CD4-positive, alpha-beta T cell treated with Interleukin-4 for 4 hours (primary cell): Measurements from ENCODE around the gene CTSH.

ENCODE experiments used
- DNase-seq: peaks from one replicate; pipeline ENCODE4 v3.0.0-alpha.2; 2020

Gene CTSH

DNA sequence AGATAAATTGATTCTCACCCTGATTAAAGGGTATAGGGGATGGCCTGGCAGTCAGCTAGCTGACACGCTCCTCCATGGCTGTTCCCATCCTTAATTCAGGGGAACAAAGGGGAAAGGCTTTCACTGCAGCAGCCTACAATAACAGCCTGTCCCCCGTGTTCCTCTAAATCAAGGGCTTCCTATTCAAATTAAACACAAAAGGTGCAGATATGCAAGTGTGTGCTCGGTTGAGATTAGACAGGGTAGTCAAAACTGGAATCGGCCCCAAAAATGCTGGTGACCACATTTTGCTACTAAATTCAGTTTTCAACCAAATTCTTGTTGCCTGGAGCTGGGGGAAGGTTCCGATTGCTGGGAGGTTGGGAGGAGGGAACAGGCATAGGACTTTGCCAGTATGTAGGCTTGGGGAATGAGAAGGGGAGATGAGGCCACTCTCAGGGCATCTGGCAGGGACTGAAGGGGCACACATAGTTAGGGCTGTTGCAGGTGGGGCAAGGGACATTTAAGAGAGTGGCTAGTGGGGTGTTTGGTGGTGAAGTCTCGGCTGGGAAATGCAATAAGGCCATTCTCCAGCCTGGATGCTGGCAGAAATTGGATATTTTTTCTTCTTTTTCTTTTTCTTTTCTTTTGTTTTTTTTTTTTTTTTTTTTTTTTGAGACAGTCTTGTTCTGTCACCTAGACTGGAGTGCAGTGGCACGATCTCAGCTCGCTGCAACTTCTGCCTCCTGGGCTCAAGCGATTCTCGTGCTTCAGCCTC lies 32.9 kb upstream of the CTSH start:
- DNase-seq, result no peak

DNA sequence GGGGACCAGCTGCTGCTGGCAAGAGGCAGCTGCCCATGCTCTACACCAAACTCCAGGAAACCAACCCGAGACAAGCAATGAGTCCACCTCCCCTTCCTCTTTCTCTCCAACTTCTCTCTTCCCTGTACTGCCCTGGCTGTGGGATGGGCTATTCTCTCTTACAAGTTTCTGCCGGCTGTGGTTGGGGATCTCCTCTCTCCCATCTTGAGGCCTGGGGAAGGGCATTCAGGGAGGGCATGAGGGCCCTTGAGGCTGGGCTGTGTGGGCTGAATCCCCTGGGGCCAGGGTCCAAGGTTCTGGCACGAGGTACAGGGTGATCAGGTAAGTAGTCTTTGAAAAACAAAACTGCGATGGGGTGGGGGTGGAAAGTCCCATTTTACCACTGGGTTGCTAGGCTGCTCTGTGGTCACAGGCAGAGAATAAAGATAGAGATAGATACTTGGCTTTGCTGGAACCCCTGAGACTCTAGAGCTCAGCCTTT lies 32.3 kb upstream of the CTSH start:
- no peak for DNase-seq

GRCh38 chr15:78976691-78977090 lies 31.8 kb upstream of the CTSH start:
- no peak for DNase-seq

DNA sequence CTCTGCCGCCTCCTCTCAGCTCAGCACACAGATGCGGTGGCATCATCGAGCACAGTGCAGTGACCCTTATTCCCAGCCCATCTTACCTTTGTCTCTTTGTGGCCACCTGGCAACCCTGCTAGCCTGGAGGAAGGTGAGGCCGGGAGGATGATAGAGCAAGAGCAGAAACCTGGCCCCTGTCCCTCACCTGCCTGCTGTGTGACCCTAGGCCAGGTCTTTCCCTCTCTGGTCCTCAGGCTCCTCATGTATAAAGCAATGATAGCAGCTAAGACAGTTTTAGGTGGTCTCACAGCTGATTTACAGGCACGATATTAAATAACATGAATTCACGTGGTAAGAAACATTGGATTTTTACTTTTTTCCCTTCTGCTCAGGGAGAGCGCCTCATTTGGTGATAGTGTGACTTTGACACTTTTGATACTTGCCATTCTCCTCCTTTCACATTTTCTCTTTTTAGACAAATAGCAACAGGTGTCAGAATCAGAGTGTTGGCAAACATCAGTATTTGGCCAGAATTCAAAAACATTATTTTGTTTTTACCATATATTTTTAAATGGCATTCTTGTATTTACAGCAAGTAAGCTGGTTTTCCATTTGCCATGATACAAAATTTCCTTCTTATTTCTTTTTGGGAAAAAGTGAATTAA lies 29.5 kb upstream of the CTSH start:
- DNase-seq, result no peak

GRCh38 chr15:78969687-78970349 lies 25.0 kb upstream of the CTSH start:
- no peak for DNase-seq

DNA sequence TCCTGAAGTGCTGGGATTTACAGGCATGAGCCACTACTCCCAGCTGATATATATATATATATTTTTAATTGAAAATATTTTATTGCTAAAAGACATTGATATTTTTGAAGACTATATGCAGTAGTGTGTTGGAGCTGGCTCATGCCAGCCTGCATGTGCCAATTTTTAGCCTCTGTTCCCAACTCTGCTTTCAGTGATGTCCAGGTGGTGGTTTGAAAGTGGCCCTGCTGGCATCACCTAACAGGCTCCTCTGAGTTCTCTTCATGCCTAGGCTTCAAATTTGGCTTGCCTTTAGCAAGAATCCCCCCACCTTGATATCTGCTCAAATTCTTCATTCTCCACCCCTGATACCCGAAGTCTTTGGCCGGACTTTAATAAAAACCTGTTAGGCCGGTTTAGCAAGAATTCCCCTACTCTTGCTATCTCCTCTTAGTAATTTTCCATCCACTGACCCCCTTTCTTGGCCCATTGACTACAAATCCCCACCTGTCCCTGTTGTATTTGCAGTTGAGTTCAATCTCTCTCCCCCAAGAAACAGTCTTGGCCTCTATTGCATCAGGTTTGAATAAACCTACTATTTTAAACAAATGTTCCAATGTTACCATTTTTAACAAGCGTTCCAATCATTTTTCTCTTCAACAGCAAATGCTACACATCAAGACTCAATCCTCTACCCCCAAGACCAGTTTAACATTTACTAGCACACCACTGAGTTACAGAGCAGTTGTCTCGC lies 23.9 kb upstream of the CTSH start:
- no peak for DNase-seq

- DNase-seq, result no peak
Measured at GRCh38 chr15:78968114-78968513, 23.3 kb upstream of the CTSH start.

DNA sequence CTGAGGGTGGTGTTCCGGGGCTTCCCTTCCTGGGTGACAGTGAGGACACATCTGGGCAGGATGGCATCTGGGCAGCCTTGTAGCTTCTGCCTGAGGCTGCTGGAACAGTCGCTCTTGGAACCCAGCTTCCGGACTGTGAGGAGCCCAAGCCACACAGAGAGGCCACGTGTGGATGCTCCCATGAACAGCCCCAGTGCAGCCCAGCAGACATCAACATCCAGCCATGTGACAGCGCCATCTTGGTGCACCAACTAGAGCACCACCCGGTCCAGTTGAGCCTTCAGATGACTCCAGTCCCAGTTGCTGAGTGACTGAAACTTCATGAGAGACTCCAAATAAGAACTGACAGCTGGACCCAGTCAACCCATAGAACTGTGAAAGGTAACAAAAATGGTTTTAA lies 15.5 kb upstream of the CTSH start:
- DNase-seq, result no peak

DNA sequence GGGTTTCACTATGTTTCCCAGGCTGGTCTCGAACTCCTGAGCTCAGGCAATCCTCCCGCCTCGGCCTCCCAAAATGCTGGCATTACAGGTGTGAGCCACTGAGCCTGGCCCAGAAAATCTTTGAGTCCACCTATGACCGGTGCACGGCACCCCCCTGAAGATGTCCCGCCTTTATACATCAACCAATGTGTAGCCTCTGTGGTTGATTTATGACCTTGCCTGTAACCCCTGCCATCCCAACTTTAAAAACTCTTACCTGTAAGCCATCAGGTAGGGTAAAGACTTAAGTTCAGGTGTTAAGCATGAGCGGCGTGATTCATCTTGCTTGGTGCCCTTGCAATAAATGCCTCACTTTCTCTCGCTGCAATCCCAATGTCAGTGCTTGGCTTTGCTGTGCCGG lies 14.5 kb upstream of the CTSH start:
- DNase-seq, result no peak

DNA sequence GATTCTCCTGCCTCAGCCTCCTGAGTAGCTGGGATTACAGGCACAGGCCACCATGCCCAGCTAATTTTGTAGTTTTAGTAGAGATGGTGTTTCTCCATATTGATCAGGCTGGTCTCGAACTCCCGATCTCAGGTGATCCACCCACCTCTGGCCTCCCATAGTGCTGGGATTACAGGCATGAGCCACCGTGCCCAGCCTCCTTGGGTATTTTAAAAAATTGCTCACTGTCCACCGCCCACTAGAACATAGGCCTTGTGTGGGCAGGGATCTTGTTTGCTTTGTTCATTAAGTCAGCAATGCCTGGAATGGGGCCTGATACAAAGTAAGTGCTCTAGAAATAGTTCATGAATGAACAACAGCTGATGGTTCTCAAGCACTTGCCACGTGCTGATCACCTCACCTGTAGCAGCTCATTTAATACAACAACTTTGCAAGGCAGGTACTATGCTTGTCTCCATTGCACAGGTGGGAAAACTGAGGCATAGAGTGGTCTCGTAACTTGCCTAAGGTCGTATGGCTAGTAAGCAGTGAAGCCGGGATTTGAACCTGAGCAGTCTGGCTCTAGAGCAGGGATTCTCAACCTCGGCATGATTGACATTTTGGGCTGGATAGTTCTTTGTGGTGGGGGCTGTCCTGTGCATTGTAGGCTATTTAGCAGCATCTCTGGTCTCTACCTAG lies 12.7 kb upstream of the CTSH start:
- no peak for DNase-seq

GRCh38 chr15:78956937-78957336 lies 12.1 kb upstream of the CTSH start:
- no peak for DNase-seq

DNA sequence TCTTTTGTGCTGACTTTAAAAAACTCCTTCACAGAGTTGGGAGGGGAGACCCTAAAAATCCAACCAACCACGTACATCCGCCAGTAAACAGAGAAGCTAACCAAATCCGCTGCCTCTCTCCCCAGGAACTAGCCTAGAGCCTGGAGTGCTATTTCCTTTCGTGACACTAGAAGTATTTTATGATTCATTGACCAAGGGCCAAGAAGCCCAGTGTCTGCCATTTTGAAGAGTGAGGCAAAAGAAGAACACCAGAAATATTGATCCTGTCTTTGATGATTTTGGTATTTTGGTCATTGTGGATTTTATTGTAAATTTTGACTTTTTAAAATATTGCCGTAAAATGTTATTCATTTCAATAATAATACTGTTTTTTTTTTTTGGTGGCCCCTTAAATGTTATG lies 10.5 kb upstream of the CTSH start:
- DNase-seq, result no peak

DNA sequence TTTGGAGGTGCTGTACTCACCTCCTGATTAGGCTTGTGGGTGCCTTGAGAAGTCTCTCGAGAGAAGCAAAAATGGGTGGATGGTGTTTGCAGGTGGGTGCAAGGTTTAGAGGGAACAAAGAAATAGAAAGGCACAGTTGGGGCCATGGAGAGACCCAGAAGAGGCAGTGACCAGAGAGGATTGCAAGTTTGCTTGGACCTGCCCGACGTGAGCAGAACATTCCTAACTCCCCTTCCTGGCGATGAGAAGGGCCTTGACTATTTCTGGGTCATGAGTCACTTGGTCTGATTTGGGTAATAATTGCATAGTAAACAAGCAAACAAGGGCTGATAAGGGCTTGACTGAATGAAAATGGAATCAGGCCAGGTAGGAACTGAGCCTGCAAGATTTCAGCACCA lies 7.0 kb upstream of the CTSH start:
- DNase-seq, result no peak

DNA sequence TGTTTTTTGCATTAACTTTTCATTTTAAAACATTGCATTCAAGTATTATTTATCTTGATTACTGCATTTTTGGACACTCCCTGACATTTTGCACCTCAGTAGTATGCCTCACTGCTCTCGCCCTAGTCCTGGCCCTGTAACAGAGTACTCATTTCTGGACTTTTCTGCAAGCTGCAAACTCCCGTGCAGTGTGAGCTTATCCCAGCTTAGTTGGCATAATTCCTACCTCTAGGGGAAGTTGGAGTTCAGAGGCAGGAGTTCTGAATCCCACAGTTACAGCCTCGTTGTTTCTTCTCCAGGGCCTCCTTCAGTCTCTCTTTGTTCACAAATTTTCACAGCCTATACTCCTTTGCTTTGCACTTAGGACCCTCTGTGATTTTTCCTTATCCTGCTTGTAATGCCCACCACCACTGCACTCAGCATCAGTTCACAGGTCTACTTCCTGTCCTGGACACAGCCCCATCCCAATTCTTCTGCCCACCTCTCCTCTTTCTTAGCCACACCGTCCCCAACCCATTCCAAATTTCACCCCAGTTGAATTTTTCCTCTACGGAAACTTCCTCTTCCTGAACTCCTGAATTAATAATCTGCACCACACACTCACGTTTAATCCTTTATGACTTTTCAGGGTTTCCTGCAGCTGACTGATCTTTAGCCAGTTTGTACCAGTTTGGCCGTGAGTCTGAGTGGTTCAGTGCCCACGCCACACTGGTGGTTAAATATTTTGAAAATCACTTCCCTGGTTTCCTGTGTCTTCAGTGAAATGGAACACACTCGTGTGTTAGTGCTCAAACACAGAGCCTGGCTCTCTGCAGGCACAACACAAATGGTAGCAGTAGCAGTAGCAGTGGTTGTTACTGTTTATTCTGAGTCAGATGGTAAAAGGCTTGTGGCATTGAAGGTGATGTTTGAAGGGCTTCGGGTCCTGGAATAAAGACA lies 6.3 kb upstream of the CTSH start:
- no peak for DNase-seq

DNA sequence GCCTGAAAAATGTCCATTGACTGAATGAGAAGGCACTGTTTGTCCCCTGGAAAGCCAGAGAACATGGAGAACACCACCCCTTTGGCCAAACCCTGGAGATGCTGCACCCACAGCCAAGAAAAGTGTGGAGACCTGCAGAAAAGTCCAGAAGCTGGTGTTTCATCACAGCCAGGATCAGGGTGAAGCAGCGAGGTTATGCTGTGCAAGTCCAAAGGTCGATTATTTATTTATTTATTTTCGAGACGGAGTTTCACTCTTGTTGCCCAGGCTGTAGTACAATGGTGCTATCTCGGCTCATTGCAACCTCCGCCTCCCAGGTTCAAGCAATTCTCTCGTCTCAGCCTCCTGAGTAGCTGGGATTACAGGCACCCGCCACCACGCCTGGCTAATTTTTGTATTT lies 5.5 kb upstream of the CTSH start:
- DNase-seq, result no peak

- DNase-seq, result no peak
Measured at GRCh38 chr15:78949461-78949860, 4.6 kb upstream of the CTSH start.

GRCh38 chr15:78947506-78947905 lies 2.7 kb upstream of the CTSH start:
- no peak for DNase-seq

DNA sequence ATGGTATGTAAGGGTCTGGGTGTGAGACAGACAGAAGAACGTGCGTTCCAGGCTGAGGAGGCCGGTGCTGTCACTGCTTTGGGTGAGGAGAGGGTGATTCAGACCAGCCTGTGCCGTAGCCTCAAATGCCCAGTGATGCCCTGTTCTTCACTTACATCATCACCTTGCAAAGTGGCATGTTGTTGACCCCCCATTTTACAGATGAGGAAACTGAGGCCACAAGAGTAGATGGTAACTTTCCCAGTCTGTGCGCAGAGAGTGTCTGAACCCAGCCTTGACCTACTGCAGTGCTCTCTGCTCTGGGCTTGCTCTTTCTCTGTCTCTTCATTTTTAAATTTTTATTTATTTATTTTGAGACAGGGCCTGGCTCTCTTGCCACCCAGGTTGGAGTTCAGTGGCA lies 1.6 kb upstream of the CTSH start:
- no peak for DNase-seq

DNA sequence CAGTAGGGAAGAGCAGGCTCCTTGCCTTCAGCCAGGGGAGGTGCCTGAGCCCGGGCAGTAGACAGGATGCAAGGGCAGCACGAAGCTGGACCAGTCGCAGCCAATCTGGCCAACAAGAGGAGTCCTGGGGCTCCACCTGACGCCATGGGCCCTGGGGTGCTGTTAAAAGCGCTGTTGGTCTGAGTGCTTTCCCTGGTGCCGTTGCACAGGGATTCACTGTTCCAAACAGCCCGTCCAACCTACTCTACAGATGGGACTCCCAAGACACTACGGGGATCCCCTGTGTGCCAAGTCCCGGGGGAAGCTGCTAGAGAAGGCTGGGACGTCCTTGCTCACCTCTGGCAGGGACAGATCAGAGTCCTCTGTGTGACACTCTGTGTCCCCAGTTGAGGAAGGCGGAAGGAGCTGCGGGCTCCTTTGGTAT lies 632 bp downstream of the CTSH start:
- DNase-seq, result no peak

DNA sequence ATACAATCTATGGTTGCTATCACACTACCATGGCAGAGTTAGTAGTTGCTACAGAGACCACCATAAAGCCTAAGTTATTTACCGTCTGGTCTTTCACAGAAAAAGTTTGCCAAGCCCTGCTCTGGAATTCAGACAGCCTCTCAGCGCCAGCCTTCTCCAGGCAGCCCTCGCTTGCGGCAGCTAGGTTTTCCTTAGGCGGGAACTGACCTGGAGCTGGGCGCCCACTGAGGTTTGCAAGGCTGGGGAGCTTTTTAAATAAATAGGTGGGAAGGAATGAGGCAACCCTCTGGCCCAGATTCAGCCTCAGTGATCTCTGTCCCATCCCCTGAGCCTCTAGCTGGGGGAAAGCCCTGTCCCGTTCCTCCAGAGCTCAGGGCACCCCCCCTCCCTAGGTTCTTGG lies 1.2 kb downstream of the CTSH start:
- DNase-seq, result no peak

DNA sequence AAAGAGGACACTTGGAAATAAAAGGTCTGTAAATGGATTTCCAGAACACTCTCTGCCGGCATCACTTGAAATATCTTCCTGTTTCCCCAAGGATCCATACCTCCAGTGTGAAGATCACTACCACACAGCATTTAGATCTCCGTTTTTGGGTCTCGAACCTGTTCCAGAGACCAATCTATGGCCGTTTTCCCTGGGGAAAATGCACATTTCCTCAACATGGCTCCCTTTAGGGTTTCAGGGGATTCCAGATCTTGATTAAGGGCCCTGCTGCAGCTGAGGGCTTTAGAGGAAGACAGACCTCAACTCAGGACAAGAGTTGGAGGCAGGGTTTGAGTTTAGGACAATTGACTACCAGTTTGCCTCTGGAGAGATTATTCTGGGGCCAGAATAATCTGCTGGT lies 2.1 kb downstream of the CTSH start:
- no peak for DNase-seq
